Measurements from ENCODE around the gene PLCB4.

PLCB4 gene

GRCh38 chr20:9348316-9348715 is 279.4 kb downstream of the PLCB4 start:
- DNase-seq (ENCODE audit: low read depth) = no peak
- TF ChIP-seq, protein P1, sequence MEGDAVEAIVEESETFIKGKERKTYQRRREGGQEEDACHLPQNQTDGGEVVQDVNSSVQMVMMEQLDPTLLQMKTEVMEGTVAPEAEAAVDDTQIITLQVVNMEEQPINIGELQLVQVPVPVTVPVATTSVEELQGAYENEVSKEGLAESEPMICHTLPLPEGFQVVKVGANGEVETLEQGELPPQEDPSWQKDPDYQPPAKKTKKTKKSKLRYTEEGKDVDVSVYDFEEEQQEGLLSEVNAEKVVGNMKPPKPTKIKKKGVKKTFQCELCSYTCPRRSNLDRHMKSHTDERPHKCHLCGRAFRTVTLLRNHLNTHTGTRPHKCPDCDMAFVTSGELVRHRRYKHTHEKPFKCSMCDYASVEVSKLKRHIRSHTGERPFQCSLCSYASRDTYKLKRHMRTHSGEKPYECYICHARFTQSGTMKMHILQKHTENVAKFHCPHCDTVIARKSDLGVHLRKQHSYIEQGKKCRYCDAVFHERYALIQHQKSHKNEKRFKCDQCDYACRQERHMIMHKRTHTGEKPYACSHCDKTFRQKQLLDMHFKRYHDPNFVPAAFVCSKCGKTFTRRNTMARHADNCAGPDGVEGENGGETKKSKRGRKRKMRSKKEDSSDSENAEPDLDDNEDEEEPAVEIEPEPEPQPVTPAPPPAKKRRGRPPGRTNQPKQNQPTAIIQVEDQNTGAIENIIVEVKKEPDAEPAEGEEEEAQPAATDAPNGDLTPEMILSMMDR (IDR thresholded peaks at IDR 0.05; ENCODE audit: insufficient read depth, low read depth, low read length, missing control alignments) = no peak
- no peak overlapping the region for H3K4me3 ChIP-seq (ENCODE audit: low read length)

DNA sequence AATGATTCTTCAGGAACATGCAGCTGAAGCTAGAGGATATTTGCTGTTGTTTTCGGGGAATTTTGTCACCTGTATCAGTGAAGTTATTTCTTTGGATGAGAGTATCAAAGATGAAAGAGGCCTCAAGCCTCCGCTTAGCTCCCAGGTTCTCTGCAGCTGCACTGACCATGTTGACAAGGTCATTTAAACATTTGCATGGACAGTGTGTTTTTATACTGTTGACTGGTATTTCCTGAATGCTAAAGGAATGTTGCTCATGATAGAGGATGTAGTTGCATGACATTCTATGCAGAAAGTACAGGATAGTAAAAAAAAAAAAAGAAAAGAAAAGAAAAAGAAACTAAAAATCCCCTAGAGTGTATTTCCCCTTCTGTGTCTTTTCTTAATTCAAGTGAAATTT is 279.9 kb downstream of the PLCB4 start:
- TF ChIP-seq, protein P1 (IDR thresholded peaks at IDR 0.05; ENCODE audit: insufficient read depth, low read depth, low read length, missing control alignments) = no peak
- no peak overlapping the region for H3K4me3 ChIP-seq (ENCODE audit: low read length)
- no peak for DNase-seq (ENCODE audit: low read depth)

DNA sequence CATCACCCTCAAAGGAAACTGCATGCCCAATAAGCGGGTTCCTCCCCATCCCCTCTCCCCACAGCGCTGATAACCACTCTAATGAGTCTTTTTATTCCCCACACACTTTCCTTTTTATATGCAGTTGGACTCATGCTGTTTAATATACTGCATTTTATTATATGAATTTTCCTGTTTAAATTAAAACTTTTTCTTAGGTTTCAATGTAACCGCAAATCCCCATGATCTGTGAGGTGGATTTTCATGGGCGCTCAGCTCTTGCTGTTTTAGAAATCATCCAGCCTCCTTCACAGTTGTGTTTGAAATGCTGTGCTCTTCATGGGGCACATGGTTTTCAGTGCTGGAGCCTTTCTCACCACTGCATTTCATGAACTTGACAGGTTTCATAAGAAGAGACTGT is 280.4 kb downstream of the PLCB4 start:
- DNase-seq (ENCODE audit: low read depth) = no peak
- no peak overlapping the region for H3K4me3 ChIP-seq (ENCODE audit: low read length)
- TF ChIP-seq, protein P1 (IDR thresholded peaks at IDR 0.05; ENCODE audit: insufficient read depth, low read depth, low read length, missing control alignments) = no peak

GRCh38 chr20:9352739-9353138 is 283.9 kb downstream of the PLCB4 start:
- no peak for DNase-seq (ENCODE audit: low read depth)
- no peak overlapping the region for H3K4me3 ChIP-seq (ENCODE audit: low read length)
- TF ChIP-seq, protein P1 (IDR thresholded peaks at IDR 0.05; ENCODE audit: insufficient read depth, low read depth, low read length, missing control alignments) = no peak

DNA sequence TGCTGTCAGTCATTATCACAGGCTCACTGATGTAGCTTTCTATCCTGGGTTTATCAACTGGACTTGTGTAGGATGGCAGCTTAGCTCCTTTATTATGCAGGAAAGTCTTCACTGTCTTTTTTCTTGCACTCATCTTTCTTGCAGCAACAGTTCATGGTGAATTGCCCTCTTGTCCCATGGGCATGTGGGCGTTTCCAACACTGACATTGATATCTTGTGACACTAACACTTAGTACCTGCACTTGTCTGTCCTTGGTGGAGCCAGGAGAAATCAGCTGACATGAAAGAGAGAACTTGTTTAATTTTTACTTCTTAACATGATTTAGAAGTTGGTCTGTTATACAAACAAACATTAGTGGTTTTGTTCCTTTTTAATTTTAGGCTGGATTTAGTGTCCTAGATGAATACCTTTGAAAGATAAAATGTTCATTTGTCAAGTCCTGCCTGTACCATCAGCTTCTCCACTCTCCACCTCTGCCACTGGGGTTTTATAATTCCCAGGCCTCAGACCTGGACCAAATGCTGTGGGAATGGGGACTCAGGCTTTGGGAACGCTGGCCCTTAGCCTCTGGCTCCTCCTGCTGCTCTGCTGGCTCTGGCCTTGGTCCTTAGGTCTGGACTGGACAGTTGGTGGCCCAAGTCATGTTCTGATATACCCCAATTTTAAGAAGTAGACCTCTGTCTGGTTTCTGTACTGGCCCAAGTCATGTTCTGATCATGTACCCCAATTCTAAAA is 284.5 kb downstream of the PLCB4 start:
- TF ChIP-seq, protein P1 (IDR thresholded peaks at IDR 0.05; ENCODE audit: insufficient read depth, low read depth, low read length, missing control alignments) = no peak
- DNase-seq (ENCODE audit: low read depth) = no peak
- H3K4me3 ChIP-seq (ENCODE audit: low read length) = no peak overlapping the region

DNA sequence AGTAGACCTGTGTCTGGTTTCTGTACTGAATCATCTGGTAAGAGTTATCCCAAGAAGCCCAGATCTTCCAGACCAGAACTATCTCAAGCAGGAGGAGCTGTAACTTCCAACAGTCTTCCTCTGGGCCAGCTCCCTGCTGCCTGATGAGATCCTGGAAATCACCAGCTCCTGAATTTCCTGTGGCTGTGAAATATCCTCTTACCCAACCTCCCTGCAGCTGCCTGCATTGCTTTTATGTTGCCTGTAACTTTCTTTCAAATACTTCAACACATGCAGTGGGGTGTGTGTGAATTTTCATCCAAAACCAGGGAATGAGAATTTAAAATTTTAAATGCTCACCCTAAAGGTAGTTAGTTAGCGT is 285.0 kb downstream of the PLCB4 start:
- TF ChIP-seq, protein P1 (IDR thresholded peaks at IDR 0.05; ENCODE audit: insufficient read depth, low read depth, low read length, missing control alignments) = no peak
- peak; percentile 5 for DNase-seq (ENCODE audit: low read depth)

DNA sequence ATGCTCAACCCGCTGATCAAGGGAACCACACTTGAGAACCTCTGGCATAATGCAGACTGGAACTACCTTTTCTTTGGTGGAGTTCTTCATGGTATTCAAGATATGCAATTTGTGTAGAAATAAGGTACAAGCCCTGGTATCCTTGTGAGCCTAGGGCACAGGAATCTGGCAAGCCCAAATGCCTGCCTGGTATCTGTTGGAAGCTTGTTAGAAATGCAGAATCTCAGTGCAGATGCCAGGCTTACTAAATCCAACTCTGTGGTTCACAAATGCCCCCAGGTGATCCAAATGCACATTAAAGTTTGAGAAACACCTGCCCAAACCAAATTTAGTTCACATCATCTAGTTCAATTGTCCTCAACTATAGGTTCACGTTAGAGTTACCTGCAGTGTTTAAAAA is 285.7 kb downstream of the PLCB4 start:
- DNase-seq (ENCODE audit: low read depth) = no peak
- TF ChIP-seq, protein P1 (IDR thresholded peaks at IDR 0.05; ENCODE audit: insufficient read depth, low read depth, low read length, missing control alignments) = no peak
- H3K4me3 ChIP-seq (ENCODE audit: low read length) = no peak overlapping the region

More for the DNA sequence above, 285.0 kb downstream of the PLCB4 start:
- no peak overlapping the region for H3K4me3 ChIP-seq (ENCODE audit: low read length)
